Activated CD8-positive, alpha-beta memory T cell treated with anti-CD3 and anti-CD28 coated beads, Interleukin-2, amount 10 ng/mL, durations not matched to agents 7 days and 5 days (primary cell): ENCODE measurements around the gene NPTXR. TPM values are rescaled to one million over a fixed set of nuclear protein-coding genes. Genes with fewer than 3 reads are reported as not detected.

ENCODE experiments used
- ATAC-seq: fragments of 150-1000 bp; cut with Tn5 transposase; one replicate; pipeline ENCODE4 v1.10.0; 2021; ENCODE audit warnings: moderate library complexity
- CTCF ChIA-PET: fragments of 350-600 bp; sonication (Branson Sonifier 250); formaldehyde crosslinking; loops from one replicate; lab custom pipeline; 2021; ENCODE audit warnings: antibody characterized with exemption; lab: Charles Lee
- DNase-seq: peaks from one replicate; pipeline ENCODE4 v3.0.0-alpha.2; 2020
- H3K27ac Mint-ChIP-seq: one replicate; pipeline ENCODE4 v1.8.0; 2021; ENCODE audit warnings: mild to moderate bottlenecking, mixed read lengths
- H3K27me3 Mint-ChIP-seq: one replicate; pipeline ENCODE4 v1.8.0; 2021; ENCODE audit warnings: mixed read lengths
- H3K36me3 Mint-ChIP-seq: one replicate; pipeline ENCODE4 v1.8.0; 2021; ENCODE audit warnings: mild to moderate bottlenecking, mixed read lengths
- H3K4me1 Mint-ChIP-seq: one replicate; pipeline ENCODE4 v1.8.0; 2021; ENCODE audit warnings: mixed read lengths
- H3K4me3 Mint-ChIP-seq: one replicate; pipeline ENCODE4 v1.8.0; 2021; ENCODE audit warnings: mild to moderate bottlenecking, moderate library complexity, mixed read lengths
- H3K9me3 Mint-ChIP-seq: one replicate; pipeline ENCODE4 v1.8.0; 2022; ENCODE audit warnings: low read depth, mixed read lengths
- total RNA-seq, 2 experiments: library from RNA; stranded (reverse); gene quantifications; one replicate each; pipeline ENCODE4 v1.2.3, GENCODE V29; 2021

The NPTXR gene
- total RNA-seq, 2 experiments from 2014 or later, result 0.96 to 2.4 TPM

DNA sequence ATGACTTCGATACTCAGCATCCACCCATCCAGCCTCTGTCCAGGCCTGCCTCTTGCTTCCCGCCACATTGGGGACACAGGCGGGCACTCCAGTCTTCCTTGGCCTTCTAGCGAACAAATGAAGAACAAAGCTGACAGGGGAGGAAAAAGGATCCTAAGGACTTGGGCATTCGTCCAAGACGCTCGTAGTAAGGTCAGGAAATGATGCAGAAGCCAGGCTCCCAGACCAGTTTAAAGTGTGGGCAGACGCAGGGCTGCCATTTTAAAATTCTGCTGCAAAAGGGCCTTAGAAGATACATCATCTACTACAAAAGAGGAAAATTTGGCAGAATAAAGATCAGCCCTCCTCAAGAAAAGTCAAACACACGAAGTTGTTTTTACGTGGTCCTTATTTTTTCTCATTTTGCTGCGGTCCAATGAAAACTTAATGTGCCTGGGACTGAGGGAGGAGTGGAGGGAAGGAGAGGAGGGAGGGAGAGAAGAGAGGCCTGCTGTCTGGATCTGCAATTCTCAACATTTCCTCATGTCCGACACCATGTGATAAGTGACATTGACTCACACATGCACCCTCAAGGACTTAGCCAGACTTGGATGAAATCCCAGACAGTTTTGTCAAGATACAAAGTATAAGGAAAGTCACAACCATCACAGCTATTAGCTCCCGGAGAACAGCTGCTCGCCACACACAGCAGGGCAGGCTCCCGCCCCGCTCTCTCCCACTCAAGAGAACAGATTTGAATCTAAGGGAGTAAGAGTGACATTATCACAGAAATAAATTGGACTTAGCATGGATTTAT lies 55.6 kb downstream of the NPTXR start:
- CTCF ChIA-PET, result no interaction called here
- no peak overlapping the region for H3K27ac Mint-ChIP-seq
- no peak overlapping the region for H3K4me3 Mint-ChIP-seq
- no peaks in the 10 kb centered on the region for H3K9me3 Mint-ChIP-seq
- DNase-seq, result no peak
- H3K36me3 Mint-ChIP-seq, result no peaks in the 10 kb centered on the region
- no peaks in the 10 kb centered on the region for H3K27me3 Mint-ChIP-seq
- no peak for ATAC-seq
- H3K4me1 Mint-ChIP-seq, result peaks cover 5% of the 10 kb centered on the region

DNA sequence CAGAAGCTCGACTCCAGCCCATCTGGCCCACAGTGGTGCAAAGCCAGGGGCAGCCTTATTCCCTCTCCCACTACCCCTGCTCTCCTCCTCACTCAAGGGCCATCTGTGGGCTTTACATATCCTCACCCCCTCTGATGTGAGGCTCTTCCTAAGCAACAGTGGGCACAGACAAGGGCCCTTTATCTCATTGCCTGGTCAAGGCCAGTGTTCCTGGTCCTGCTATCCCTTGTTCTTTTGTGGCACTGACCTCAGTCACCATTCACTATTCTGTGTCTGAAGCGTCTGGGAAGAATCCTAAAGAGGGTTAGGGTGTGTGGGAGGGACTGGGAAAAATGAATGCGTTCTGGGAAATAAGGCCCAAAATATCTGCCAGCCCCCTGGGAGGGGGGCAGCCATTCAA lies 57.2 kb downstream of the NPTXR start:
- Mint-ChIP-seq H3K4me1 (no peaks in the 10 kb centered on the region), H3K27ac (no peak overlapping the region), H3K36me3 (no peaks in the 10 kb centered on the region), H3K4me3 (no peak overlapping the region), H3K27me3 (no peaks in the 10 kb centered on the region), H3K9me3 (no peaks in the 10 kb centered on the region)
- ATAC-seq (no peak), DNase-seq (no peak)
- CTCF ChIA-PET, result no interaction called here

DNA sequence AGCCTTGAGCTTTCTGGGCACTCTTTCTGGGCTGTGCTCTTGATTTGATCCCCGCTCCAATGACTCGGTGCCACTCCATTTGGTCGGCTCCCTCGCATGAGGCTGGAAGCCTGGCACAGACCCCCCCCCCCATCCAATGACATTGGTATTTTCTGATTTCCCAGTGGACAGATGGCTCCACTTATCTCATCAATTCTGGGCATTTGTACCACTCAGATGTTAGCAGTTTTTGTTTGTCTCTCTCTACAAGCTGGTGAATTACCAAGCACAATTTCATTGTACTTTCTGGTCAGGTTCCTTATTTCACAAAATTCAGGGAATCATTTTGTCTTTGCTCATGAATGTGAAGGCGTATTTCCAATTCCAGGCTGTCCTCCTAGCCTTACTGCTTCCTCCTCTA lies 59.0 kb downstream of the NPTXR start:
- CTCF ChIA-PET, result interaction anchor here (0.7 to 4.0 kb wide), 2 partner anchors 17 to 477 kb away, joined by 3 to 18 read pairs; no protein-coding TSS in a partner anchor
- Mint-ChIP-seq H3K4me1 (no peaks in the 10 kb centered on the region), H3K27me3 (no peaks in the 10 kb centered on the region), H3K4me3 (no peak overlapping the region), H3K27ac (no peak overlapping the region), H3K9me3 (no peaks in the 10 kb centered on the region), H3K36me3 (no peaks in the 10 kb centered on the region)
- no peak for ATAC-seq
- no peak for DNase-seq

DNA sequence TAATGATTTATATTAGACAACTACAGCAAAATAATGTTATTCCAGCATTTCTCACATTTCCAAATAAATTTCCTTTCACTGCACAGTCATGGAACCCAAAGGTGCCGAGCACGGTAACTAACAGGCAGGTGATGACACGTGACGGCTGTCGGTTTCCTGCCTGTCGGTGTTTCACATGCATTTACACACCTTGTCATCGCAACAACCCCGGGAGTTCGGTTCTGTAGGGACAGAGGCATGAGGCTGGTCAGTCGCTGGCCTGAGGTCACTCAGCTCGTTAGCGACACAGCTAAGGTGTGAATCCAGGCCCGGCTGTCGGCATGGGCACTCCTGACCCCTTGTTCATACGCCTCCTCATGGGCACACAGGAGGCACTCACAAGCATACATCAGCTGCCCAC lies 59.8 kb downstream of the NPTXR start:
- Mint-ChIP-seq H3K4me1 (no peaks in the 10 kb centered on the region), H3K27me3 (no peaks in the 10 kb centered on the region), H3K36me3 (no peaks in the 10 kb centered on the region), H3K9me3 (no peaks in the 10 kb centered on the region), H3K27ac (no peak overlapping the region), H3K4me3 (no peak overlapping the region)
- CTCF ChIA-PET, result interaction anchor here (0.7 to 4.0 kb wide), 2 partner anchors 16 to 478 kb away, joined by 3 to 18 read pairs; no protein-coding TSS in a partner anchor
- ATAC-seq, result no peak
- DNase-seq, result no peak

DNA sequence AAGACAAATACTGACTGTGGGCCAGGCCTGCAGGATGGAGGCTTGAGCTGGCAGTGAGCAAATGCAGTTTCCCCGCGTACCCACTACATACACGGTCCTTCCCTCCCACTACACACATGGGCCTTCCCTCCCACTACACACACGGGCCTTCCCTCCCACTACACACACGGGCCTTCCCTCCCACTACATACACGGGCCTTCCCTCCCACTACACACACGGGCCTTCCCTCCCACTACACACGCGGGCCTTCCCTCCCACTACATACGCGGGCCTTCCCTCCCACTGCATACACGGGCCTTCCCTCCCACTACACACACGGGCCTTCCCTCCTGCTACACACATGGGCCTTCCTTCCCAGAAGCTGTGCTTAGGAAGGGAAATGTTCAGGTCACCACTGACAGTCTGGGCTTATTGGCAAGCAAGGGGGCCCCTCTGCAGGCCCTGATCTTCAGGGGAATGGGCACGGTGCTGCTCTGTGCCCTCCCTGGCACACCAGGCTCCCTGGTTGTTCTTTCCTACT lies 60.7 kb downstream of the NPTXR start:
- CTCF ChIA-PET, result interaction anchor here (4.0 kb wide), 1 partner anchor 15 kb away, joined by 18 read pairs; no protein-coding TSS in a partner anchor
- Mint-ChIP-seq H3K4me1 (no peaks in the 10 kb centered on the region), H3K9me3 (no peaks in the 10 kb centered on the region), H3K36me3 (no peaks in the 10 kb centered on the region), H3K27ac (no peak overlapping the region), H3K27me3 (no peaks in the 10 kb centered on the region), H3K4me3 (no peak overlapping the region)
- ATAC-seq (no peak), DNase-seq (no peak)

DNA sequence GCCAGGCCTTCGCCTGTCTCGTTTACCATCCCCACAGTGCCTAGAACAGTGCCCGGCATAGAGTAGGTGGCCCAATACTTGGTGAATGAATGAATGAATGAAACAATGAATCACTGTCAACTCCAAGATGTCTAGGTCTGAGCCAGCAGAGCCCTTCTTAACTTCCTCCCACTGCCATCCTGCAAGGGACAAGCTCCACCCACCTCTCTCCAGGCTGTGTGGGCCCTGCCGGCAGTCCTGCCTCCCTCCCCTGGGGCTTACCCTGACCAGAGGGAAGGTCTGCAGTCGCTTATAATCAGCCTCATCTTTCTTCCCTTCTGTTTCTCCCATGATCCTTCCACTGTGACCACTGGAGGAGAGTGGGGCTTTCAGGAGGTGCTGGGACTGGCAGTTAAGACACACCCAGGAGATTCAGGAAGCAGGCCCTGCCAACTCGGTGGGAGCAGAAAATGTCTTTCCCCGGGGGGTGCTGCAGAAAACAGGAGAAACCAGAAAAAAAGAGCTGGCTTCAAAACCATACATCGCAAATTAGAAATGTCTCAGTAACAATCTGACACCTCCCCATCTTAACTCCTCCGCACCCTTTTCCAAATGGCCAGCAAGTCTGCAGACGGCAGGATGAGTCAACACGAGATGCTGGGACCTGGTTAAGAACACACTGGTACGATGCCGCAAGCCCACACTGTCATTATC lies 61.3 kb downstream of the NPTXR start:
- H3K36me3 Mint-ChIP-seq, result no peaks in the 10 kb centered on the region
- CTCF ChIA-PET, result interaction anchor here (4.0 kb wide), 1 partner anchor 14 kb away, joined by 18 read pairs; no protein-coding TSS in a partner anchor
- H3K4me3 Mint-ChIP-seq, result no peak overlapping the region
- H3K27ac Mint-ChIP-seq, result no peak overlapping the region
- DNase-seq (no peak), ATAC-seq (no peak)
- no peaks in the 10 kb centered on the region for H3K9me3 Mint-ChIP-seq
- H3K4me1 Mint-ChIP-seq, result no peaks in the 10 kb centered on the region
- no peaks in the 10 kb centered on the region for H3K27me3 Mint-ChIP-seq

DNA sequence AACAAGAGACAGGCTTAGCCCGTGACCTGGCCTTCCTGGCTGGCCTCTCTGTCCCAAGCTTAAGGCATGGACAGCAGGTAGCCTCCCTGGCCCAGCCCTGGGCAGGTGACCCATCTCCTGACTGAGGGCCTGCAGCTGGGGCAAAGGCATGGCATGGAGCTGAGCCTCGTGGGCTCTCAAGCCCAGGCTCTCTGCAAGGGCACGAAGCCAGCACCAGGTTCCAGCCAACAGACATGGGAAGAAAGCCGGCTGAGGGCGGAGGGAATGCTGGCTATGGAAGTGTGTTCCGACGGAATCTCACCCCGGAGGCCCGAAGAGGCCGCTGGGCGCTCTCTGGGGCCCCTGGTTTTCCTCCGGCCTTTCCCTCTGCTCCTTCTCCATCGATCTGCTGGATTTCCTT lies 62.8 kb downstream of the NPTXR start:
- no peak overlapping the region for H3K27ac Mint-ChIP-seq

DNA sequence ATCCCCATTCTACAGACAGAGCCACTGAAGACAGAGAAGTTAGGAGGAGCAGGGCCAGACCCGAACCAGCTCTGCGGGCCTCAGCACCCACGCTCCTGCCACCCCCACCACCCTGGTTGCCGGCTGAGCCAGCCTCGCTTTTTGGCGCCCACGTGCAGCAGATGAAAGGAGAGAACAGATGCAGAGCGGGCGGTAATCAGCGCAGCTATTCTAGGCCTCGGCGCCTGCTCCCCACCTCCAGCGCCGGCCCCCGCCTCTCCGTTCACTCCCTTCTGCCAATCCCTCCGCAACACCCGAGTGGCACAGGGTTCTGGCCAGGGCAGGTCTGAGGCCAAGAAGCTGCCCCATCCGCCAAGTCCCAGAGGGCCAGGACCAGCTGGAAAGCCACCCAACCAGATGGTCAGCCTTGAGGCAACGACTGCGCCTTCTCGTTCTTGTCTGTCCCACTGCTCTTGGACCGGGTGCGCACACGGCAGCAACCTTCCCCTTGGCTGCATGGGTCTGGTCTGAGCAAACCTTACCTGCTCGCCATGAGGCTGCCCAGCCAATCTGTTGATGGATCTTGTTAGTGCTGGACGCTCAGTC lies 66.6 kb downstream of the NPTXR start:
- Mint-ChIP-seq H3K36me3 (no peaks in the 10 kb centered on the region), H3K9me3 (no peaks in the 10 kb centered on the region), H3K27me3 (no peaks in the 10 kb centered on the region), H3K4me3 (no peak overlapping the region), H3K27ac (no peak overlapping the region), H3K4me1 (peaks cover 8% of the 10 kb centered on the region)
- DNase-seq (no peak), ATAC-seq (no peak)
- CTCF ChIA-PET, result no interaction called here

More for the DNA sequence above, 62.8 kb downstream of the NPTXR start:
- no peaks in the 10 kb centered on the region for H3K4me1 Mint-ChIP-seq
- no peak for ATAC-seq
- H3K36me3 Mint-ChIP-seq, result no peaks in the 10 kb centered on the region
- CTCF ChIA-PET, result interaction anchor here (1.1 to 1.5 kb wide), 2 partner anchors 11 to 192 kb away, joined by 4 read pairs; no protein-coding TSS in a partner anchor
- H3K27me3 Mint-ChIP-seq, result no peaks in the 10 kb centered on the region
- no peak for DNase-seq
- no peak overlapping the region for H3K4me3 Mint-ChIP-seq
- H3K9me3 Mint-ChIP-seq, result no peaks in the 10 kb centered on the region

DNA sequence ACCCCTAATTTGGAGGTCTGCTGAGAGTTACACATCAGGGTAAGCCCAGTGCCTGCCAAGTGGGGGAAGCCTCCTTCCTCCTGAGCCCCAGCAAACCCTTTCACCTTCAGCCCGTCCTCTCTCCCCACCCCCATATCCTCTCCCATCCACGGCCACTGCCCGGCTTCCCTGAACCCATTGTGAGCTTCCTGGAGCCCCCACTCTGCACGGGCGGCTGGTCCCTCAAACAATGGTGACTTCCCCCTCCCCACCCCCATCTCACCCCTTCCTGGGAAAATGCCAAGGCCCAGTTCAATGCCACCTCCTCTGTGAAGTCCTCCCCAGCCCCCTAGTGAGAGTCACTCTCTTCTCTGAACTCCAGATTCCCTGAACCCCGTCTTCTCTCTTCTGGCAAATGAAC lies 67.7 kb downstream of the NPTXR start:
- CTCF ChIA-PET, result interaction anchor here (2.0 kb wide), 1 partner anchor 10 kb away, joined by 4 read pairs; no protein-coding TSS in a partner anchor
- no peak for ATAC-seq
- Mint-ChIP-seq H3K27me3 (no peaks in the 10 kb centered on the region), H3K9me3 (no peaks in the 10 kb centered on the region), H3K36me3 (no peaks in the 10 kb centered on the region), H3K4me3 (no peak overlapping the region), H3K4me1 (peaks cover 8% of the 10 kb centered on the region), H3K27ac (no peak overlapping the region)
- DNase-seq, result no peak

DNA sequence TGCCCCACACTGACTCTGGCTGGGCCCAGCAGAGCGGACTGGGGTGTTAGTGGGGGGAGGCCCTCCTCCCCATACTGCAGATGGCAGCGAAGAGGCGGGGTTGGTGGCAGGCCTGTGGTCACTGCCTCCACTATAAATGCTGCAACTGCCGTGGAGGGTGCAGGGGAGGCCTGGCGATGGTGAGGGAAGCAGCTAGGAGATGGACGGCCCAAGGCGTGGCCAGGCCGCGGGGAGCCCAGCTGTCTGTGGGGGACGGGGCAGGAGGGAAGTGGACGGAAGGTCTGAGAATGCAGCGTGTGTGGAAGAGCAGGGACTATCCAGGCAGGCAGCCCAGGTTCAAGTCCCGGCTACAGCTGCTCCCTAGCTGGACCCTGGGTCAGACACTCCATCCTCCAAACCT lies 68.2 kb downstream of the NPTXR start:
- ATAC-seq (no peak), DNase-seq (no peak)
- no peak overlapping the region for H3K27ac Mint-ChIP-seq
- no peak overlapping the region for H3K4me3 Mint-ChIP-seq
- peaks cover 8% of the 10 kb centered on the region for H3K4me1 Mint-ChIP-seq
- H3K36me3 Mint-ChIP-seq, result no peaks in the 10 kb centered on the region
- H3K9me3 Mint-ChIP-seq, result no peaks in the 10 kb centered on the region
- CTCF ChIA-PET, result interaction anchor here (2.0 kb wide), 1 partner anchor 9 kb away, joined by 4 read pairs; no protein-coding TSS in a partner anchor
- no peaks in the 10 kb centered on the region for H3K27me3 Mint-ChIP-seq

DNA sequence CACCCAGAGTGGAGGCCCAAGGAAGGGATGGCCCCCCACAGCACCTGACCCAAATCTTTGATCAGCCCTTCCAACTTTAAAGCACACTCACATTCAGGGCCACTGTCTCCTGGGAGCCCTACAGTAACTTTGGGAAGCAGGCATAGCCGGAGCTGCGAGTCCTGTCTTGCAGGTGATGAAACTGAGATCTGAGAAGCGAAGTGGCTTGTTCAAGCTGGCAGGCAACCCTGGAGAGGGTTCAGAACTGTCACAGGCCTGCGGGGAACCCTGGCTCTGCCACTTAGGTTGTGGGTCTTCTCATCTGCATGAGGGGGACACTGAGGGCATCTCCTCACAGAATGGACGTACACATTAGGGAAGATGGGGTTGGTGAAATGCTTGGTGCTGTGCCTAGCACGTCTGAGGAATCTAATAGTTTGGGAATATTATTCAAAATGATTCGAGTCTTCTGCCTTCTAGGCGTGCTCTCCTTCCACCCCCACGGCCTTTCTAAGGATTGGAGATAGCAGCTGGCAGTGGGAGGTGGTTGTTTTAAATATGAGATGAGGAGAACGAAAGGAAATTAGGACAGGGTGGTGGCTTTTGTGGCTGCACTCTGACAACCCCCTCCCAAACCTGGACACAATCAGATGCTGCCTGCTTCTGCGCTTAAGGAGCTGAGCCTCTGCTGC lies 69.2 kb downstream of the NPTXR start:
- ATAC-seq (no peak), DNase-seq (no peak)
- H3K9me3 Mint-ChIP-seq, result no peaks in the 10 kb centered on the region
- peaks cover 8% of the 10 kb centered on the region for H3K4me1 Mint-ChIP-seq
- no peaks in the 10 kb centered on the region for H3K36me3 Mint-ChIP-seq
- H3K27ac Mint-ChIP-seq, result no peak overlapping the region
- no peak overlapping the region for H3K4me3 Mint-ChIP-seq
- CTCF ChIA-PET, result interaction anchor here (0.6 to 2.0 kb wide), 2 partner anchors 8 to 299 kb away, joined by 4 to 5 read pairs; no protein-coding TSS in a partner anchor
- no peaks in the 10 kb centered on the region for H3K27me3 Mint-ChIP-seq

DNA sequence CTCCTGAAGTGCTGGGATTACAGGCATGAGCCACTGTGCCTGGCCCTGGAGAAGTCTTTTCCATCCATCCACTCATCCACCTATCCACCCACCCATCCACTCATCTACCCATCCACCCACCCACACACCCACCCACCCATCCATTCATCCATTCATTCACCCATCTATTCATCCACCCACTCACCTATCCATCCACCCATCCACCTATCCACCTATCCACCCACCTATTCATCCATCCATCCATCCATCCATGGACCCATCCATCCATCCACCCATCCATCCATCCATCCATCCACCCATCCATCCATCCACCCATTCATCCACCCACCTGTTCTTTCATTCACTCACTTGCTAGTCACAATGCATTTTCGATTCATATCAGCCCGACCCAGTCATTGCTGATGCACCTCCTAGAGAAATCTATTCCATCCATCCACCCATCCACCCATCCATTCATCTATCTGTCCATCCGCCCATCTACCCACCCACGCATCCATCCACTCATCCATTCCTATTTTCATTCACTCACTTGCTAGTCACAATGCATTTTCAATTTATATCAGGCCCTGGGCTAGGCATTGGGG lies 70.4 kb downstream of the NPTXR start:
- H3K36me3 Mint-ChIP-seq, result no peaks in the 10 kb centered on the region
- no peaks in the 10 kb centered on the region for H3K27me3 Mint-ChIP-seq
- no peak overlapping the region for H3K4me3 Mint-ChIP-seq
- H3K27ac Mint-ChIP-seq, result no peak overlapping the region
- H3K4me1 Mint-ChIP-seq, result peaks cover 8% of the 10 kb centered on the region
- CTCF ChIA-PET, result no interaction called here
- DNase-seq (no peak), ATAC-seq (no peak)
- H3K9me3 Mint-ChIP-seq, result no peaks in the 10 kb centered on the region

DNA sequence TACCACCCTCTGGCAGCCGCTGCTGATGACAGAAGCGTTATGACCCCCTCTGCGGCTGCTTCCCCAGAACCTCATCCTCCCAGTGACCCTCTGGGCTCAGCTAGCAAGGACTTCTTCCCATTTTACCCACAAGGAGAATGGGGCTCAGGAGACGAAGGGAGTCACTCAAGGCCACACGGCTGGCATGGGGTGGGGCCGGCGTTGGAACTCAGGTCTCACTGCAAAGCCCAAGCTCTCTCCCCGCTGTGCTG lies 71.3 kb downstream of the NPTXR start:
- H3K9me3 Mint-ChIP-seq, result no peaks in the 10 kb centered on the region
- no peak for DNase-seq
- no peaks in the 10 kb centered on the region for H3K27me3 Mint-ChIP-seq
- H3K27ac Mint-ChIP-seq, result no peak overlapping the region
- CTCF ChIA-PET, result no interaction called here
- ATAC-seq, result no peak
- H3K36me3 Mint-ChIP-seq, result no peaks in the 10 kb centered on the region
- no peak overlapping the region for H3K4me3 Mint-ChIP-seq
- peaks cover 8% of the 10 kb centered on the region for H3K4me1 Mint-ChIP-seq
